ENCODE data around the gene TEF.
"Not testable (repeated sequence)": the region's sequence is repeated elsewhere in the genome, so short reads cannot be mapped to it uniquely, and the experiment has no call there.

Gene TEF

DNA sequence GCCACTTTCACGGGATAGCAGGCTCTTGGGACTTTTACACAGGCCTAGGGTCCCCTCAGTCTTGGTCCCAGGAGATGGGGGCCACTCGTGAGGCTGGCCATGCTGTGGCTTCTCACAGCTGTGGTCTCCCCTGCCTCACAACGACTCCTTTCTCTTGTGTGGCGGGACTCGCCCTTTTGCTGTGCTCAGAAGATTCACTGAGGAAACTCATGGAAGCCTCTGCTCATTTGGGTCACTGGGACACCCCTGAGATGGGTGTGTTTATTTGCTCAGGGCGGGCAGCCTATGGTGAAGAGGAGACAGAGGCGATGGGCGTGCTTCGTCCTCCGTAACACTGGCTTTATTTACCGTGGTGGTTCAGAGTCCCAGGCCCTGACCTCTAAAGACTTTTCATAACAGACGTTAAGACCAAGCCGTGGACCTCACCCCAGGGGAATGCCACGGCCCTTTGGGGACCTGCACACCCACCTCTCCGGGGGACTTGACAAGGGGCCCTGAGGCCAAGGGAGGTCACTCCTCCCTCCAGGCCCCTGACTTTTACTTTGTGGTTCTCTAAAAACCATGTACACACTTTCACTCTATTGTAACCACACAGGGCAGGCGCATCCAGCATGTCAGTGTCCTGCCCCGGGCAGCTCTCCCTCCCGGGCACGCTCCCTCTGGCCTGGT, 15.5 kb downstream of the TEF start:
- peak overlapping the region; percentile 11; the same call in 1 of the 2 replicates for H3K27ac ChIP-seq
- POLR2A ChIA-PET (ENCODE audit: low non-redundant PET) = no interaction called here
- DNase-seq (ENCODE audit: low spot score) = no peak
- CTCF ChIA-PET = no interaction called here
- no peak for TF ChIP-seq CTCF (conservative IDR thresholded peaks at IDR 0.05; ENCODE audit: low read depth)

DNA sequence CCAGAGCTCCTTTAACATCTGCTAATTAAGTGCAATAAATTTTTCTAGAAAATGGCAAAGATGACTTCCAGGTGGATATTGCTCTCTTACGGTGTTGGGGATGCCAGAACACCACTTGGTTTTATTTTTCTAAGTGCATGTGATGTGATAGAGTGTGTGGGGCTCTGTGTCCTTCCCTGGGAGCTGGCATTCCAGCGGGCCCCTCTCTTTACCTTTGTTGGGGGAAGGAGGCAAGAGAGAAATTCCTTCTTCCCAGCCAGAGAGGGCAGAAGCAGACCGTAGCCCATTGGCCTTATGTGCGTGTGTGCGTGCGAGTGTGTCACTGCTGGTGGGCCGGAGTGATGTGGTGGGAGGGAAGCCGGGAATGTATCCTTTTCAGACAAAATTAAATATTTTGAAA, 17.2 kb downstream of the TEF start:
- POLR2A ChIA-PET (ENCODE audit: low non-redundant PET) = no interaction called here
- CTCF ChIA-PET = interaction anchor here (0.5 kb wide), 1 partner anchor 45 kb away, joined by 3 read pairs; no protein-coding TSS in a partner anchor
- peak overlapping the region; percentile 13; the same call in 1 of the 2 replicates for H3K27ac ChIP-seq
- no peak for DNase-seq (ENCODE audit: low spot score)
- no peak for TF ChIP-seq CTCF (conservative IDR thresholded peaks at IDR 0.05; ENCODE audit: low read depth)

- no peak for TF ChIP-seq CTCF (conservative IDR thresholded peaks at IDR 0.05; ENCODE audit: low read depth)
- ChIA-PET POLR2A (ENCODE audit: low non-redundant PET) (interaction anchor here (0.5 kb wide), 1 partner anchor 269 kb away, joined by 7 read pairs; no protein-coding TSS in a partner anchor), CTCF (interaction anchor here (0.7 to 3.7 kb wide), 3 partner anchors 116 to 396 kb away, joined by 3 to 22 read pairs (median 13); no protein-coding TSS in a partner anchor)
- peak; percentile 86 for DNase-seq (ENCODE audit: low spot score)
- peak overlapping the region; percentile 74 for H3K27ac ChIP-seq
These were observed 20.3 kb downstream of the TEF start for GRCh38 chr22:41401781-41402648.

GRCh38 chr22:41402851-41403250, 21.1 kb downstream of the TEF start:
- CTCF ChIA-PET = interaction anchor here (2.6 to 3.7 kb wide), 2 partner anchors 115 to 124 kb away, joined by 13 to 22 read pairs; no protein-coding TSS in a partner anchor
- POLR2A ChIA-PET (ENCODE audit: low non-redundant PET); DNase-seq (ENCODE audit: low spot score): not testable (repeated sequence)
- peak overlapping the region; percentile 74 for H3K27ac ChIP-seq

- peak; percentile 90 for DNase-seq (ENCODE audit: low spot score)
- peak overlapping the region; percentile 74 for H3K27ac ChIP-seq
- TF ChIP-seq CTCF (conservative IDR thresholded peaks at IDR 0.05; ENCODE audit: low read depth) = peak; percentile 96
- ChIA-PET CTCF (interaction anchor here (0.6 to 3.7 kb wide), 8 partner anchors 15 to 140 kb away, joined by 3 to 22 read pairs (median 4); partner anchors contain the start of gene POLR3H), POLR2A (ENCODE audit: low non-redundant PET) (interaction anchor here (0.6 kb wide), 1 partner anchor 131 kb away, joined by 3 read pairs; no protein-coding TSS in a partner anchor)
These were observed 22.0 kb downstream of the TEF start for GRCh38 chr22:41403532-41404318.

DNA sequence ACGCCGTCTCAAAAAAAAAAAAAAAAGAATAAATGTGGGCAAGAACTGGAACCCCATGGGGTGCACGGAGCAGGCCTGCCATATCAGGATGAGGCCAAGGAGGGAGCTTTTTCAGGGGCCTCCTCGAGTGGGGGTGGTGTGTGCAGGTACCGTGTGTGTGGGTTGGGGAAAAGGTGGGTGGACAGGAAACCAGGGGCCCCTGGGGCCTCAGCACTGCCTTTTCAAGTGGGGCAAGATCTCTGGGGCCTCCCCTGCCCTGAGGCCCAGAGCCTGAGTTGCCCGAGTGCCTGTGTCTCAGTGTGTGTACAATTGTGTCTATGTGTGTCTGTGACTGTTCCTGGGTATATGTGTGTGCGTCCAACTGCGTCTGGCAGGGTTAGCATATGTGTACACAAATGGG, 23.8 kb downstream of the TEF start:
- POLR2A ChIA-PET (ENCODE audit: low non-redundant PET) = no interaction called here
- CTCF ChIA-PET = no interaction called here
- DNase-seq (ENCODE audit: low spot score) = no peak
- no peak overlapping the region for H3K27ac ChIP-seq
- no peak for TF ChIP-seq CTCF (conservative IDR thresholded peaks at IDR 0.05; ENCODE audit: low read depth)
